Kidney (tissue), 14 donors: ENCODE results near the gene RAC3. TPM values are rescaled to one million over a fixed set of nuclear protein-coding genes. Genes with fewer than 3 reads are reported as not detected.

Source experiments
- DNase-seq, 5 donors: peaks; one replicate each; pipeline ENCODE4 v3.0.0-alpha.2; 2013 to 2020
- FAIRE-seq: peaks from 2 replicates; lab custom pipeline; 2012; peaks lifted over from hg19 to GRCh38; lab: Jason Lieb, UNC
- H3K27ac ChIP-seq, 2 donors: one replicate each; pipeline ENCODE4 v1.7.0; 2013; ENCODE audit warnings: low read depth in 2 of 2, low read length in 2 of 2, inconsistent platforms in 1 of 2
- H3K27me3 ChIP-seq: one replicate; pipeline ENCODE4 v1.7.1; 2013; ENCODE audit warnings: low read length, inconsistent platforms; ENCODE audit not compliant: control insufficient read depth, insufficient read depth
- H3K36me3 ChIP-seq, 3 donors: one replicate each; pipeline versions ENCODE4 v1.7.0 to v1.7.1; 2013; ENCODE audit warnings: low read length in 3 of 3, control low read depth in 1 of 3, inconsistent platforms in 1 of 3; ENCODE audit not compliant: insufficient read depth in 3 of 3, control insufficient read depth in 2 of 3
- H3K4me1 ChIP-seq, 3 donors: one replicate each; pipeline versions ENCODE4 v1.7.0 to v1.7.1; 2013; ENCODE audit warnings: low read length in 3 of 3, inconsistent platforms in 1 of 3, low read depth in 1 of 3; ENCODE audit not compliant: control insufficient read depth in 2 of 3, insufficient read depth in 2 of 3
- H3K4me3 ChIP-seq, 3 donors: one replicate each; pipeline versions ENCODE4 v1.7.0 to v1.8.1; 2013; ENCODE audit warnings: low read length in 3 of 3, control low read depth in 1 of 3, inconsistent platforms in 1 of 3
- H3K9ac ChIP-seq, 3 donors: one replicate each; pipeline versions ENCODE4 v1.7.0 to v1.7.1; 2013; ENCODE audit warnings: low read length in 3 of 3, control low read depth in 1 of 3, inconsistent platforms in 1 of 3
- H3K9me3 ChIP-seq, 3 donors: one replicate each; pipeline versions ENCODE4 v1.7.0 to v1.7.1; 2013; ENCODE audit warnings: low read length in 3 of 3, control low read depth in 1 of 3, inconsistent platforms in 1 of 3; ENCODE audit not compliant: control insufficient read depth in 2 of 3, insufficient read depth in 1 of 3
- CTCF ChIP-seq: IDR thresholded peaks from 3 replicates; pipeline ENCODE4 v1.5.1; 2012; ENCODE audit warnings: mild to moderate bottlenecking, moderate library complexity, borderline replicate concordance; ENCODE audit not compliant: insufficient read depth; ENCODE audit errors: extremely low read depth
- intact Hi-C: fragments of 100-400 bp; cut with DNase I; formaldehyde crosslinking; loops from one replicate; pipeline ENCODE4 v1.11.1; 2022
- polyA plus RNA-seq: library from polyadenylated mRNA; stranded (reverse); fragments of 350-450 nt; fragmentation: Illumina TruSeq; extraction: RNeasy Lipid Tissue Mini Kit (QIAGEN cat#74804); gene quantifications from one replicate; pipeline ENCODE4 v1.2.3, GENCODE V29; 2014; ENCODE audit warnings: low read depth, low replicate concordance; ENCODE audit not compliant: insufficient read depth
- total RNA-seq: library from RNA; stranded (reverse); fragmentation: NEBNext Ultra II Directional; extraction: Animal tissue kit (Norgen Biotek cat#: 25700); gene quantifications from one replicate; pipeline ENCODE4 v1.2.1, GENCODE V29; 2021
- donor health status: control.
- donor health status: control.
- donor health status: control.
- donor health status: control.
- donor health status: control.
- donor health status: DM: yes; HTN: yes; CAD: no.
- donor health status: Normal renal cell carcinoma (clear cell type).

RAC3 gene
- total and polyA plus RNA-seq, 2 donors from 2014 or later, result 2.6 to 13.1 TPM

GRCh38 chr17:82062984-82063368, 31.5 kb downstream of the RAC3 start:
- H3K27me3 ChIP-seq, result no peaks in the 10 kb centered on the region
- H3K36me3 ChIP-seq, result peaks cover 0 to 21% (median 4%) of the 10 kb centered on the region in 3 donors
- intact Hi-C loops, result no loop called here
- H3K9ac ChIP-seq, result no peak overlapping the region
- no peak for DNase-seq
- FAIRE-seq, result no peak
- no peak for TF ChIP-seq CTCF
- no peak overlapping the region for H3K4me3 ChIP-seq
- H3K9me3 ChIP-seq, result no peaks in the 10 kb centered on the region
- H3K4me1 ChIP-seq, result peaks cover 0 to 18% (median 11%) of the 10 kb centered on the region in 3 donors
- H3K27ac ChIP-seq, result no peak overlapping the region

DNA sequence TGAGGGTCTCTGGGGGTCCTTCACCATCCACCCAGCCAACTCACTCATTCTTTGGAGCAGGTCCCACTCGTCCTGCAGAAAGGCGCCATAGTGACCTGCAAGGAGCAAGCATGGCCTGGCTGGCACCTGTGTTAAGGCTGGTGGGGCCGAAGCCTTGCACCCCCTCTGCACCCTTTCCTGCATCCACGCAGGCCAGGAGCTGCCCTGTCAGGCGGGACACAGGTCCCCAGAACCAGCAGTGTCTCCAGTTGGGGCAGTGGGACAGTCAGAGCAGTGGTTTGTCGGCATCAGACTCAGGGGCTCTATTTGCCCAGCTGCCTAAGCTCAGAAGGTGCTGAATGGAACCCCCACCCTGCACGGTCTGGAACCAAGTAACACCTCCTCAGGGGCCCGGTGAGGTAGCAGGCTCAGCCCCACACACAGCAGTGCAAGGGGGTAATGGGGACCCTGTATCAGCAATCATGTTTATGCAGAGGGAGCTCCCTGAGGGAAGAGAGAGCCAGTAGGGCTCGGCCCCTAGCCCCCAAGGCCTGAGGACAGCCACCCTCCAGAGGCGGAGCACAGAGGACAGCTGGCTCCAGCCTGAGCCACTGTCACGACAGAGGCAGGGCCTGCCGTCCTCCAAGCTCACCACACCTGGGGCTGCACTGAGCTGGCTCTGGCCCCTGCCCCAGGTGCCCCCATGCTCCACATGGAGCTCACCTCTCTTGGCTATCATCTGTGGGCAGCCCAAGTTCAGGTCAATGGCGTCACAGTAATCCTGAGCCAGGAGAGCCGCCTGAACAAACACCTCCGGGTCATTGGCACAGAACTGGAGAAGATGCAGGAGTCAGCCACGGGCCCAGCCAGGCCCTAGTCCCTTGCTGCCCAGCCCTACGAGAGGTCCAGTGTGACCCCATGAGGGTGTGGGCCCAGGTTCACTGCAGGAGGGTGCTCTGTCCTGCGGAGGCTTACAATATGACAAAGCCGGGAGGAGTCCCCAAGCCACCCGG, 32.2 kb downstream of the RAC3 start:
- Histone ChIP-seq H3K4me3 (no peak overlapping the region), H3K4me1 (peaks cover 0 to 18% (median 11%) of the 10 kb centered on the region in 3 donors), H3K27me3 (no peaks in the 10 kb centered on the region), H3K9ac (peak overlapping the region in 1 of 3 donors; percentile 75), H3K9me3 (no peaks in the 10 kb centered on the region), H3K27ac (no peak overlapping the region), H3K36me3 (peaks cover 0 to 21% (median 4%) of the 10 kb centered on the region in 3 donors)
- FAIRE-seq (no peak), DNase-seq (no peak)
- intact Hi-C loops, result no loop called here
- TF ChIP-seq CTCF, result no peak

DNA sequence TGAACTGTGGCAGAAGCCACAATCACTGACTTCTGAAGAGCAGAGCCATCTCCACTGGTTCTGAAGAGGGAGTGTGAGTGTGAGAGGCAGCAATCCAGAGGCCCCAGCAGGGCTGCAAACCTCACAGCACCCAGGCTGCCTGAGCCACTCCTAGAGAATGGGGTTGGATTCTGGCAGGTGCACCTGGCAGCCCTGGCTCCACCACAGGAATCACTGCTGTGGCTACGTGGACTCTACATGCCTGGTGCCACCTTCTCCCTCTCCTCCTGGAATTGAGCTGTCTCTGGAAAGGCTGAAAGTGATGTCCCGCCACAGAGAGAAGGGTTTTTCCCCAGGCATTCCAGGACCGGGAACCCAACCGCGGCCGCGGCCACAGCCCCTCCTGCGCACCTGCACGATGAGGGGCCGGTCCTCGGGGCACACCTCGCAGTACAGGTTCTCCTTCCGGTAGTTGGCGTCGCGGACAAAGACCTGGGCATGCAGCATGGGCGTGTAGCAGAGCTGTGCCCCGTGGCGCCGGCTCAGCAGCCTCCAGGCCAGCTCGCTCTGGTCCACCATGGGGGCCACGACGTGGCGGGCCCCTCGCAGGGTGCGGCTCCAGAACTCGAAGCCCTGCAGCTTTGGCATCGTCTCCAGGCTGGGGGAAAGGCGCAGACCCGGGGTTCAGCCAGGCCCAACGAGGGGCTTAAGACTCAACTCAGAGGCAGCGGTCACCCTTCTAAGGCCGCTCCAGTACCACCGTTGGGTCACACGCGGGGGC, 33.1 kb downstream of the RAC3 start:
- TF ChIP-seq CTCF, result no peak
- H3K4me1 ChIP-seq, result peaks cover 0 to 18% (median 11%) of the 10 kb centered on the region in 3 donors
- FAIRE-seq (no peak), DNase-seq (no peak)
- H3K27ac ChIP-seq, result no peak overlapping the region
- peak overlapping the region in 2 of 3 donors; percentile 75 to 77 for H3K9ac ChIP-seq
- peaks cover 0 to 18% (median 4%) of the 10 kb centered on the region in 3 donors for H3K36me3 ChIP-seq
- no peaks in the 10 kb centered on the region for H3K9me3 ChIP-seq
- H3K27me3 ChIP-seq, result no peaks in the 10 kb centered on the region
- H3K4me3 ChIP-seq, result peak overlapping the region; percentile 30 to 65 (median 56)
- intact Hi-C loops, result no loop called here
